IMR-90 (cell line): ENCODE measurements around the gene GRM8. TPM values are rescaled to one million over a fixed set of nuclear protein-coding genes. Genes with fewer than 3 reads are reported as not detected.

Source experiments
- ATAC-seq: fragments of 200-7000 bp; cut with Tn5 transposase; 2 replicates; pipeline ENCODE4 v1.9.1; 2020; ENCODE audit warnings: low read depth, mild to moderate bottlenecking, moderate library complexity
- BruUV-seq: library from RNA; stranded (reverse); fragments of 400-500 nt; replicated peaks from 2 replicates; lab custom pipeline; 2021; lab: Mats Ljungman, UMichigan
- CTCF ChIA-PET: fragments of 300-600 bp; formaldehyde crosslinking; extraction: SDS; loops from one replicate; lab custom pipeline; 2021; ENCODE audit warnings: antibody characterized with exemption; lab: Yijun Ruan, JAX
- POLR2A ChIA-PET: fragments of 300-600 bp; sonication (Branson Sonifier 250); formaldehyde crosslinking; loops from one replicate; lab custom pipeline; 2022; ENCODE audit warnings: antibody characterized with exemption; ENCODE audit not compliant: unreplicated experiment; lab: Charles Lee
- DNase-seq: peaks from one replicate; pipeline ENCODE4 v3.0.0; 2013
- H2AFZ ChIP-seq: replicated peaks from 2 replicates; pipeline ENCODE3; 2013; ENCODE audit warnings: low read length, mild to moderate bottlenecking; ENCODE audit not compliant: poor library complexity
- H2AK5ac ChIP-seq: 2 replicates; pipeline ENCODE4 v1.6.1; 2013; ENCODE audit warnings: low read depth, low read length, inconsistent platforms
- H2AK9ac ChIP-seq: replicated peaks from 2 replicates; pipeline ENCODE3; 2013; ENCODE audit warnings: mild to moderate bottlenecking, low read depth, low read length, moderate library complexity; ENCODE audit not compliant: poor library complexity
- H2BK120ac ChIP-seq: 2 replicates; pipeline ENCODE4 v1.6.1; 2013; ENCODE audit warnings: low read depth, low read length, inconsistent platforms
- H2BK15ac ChIP-seq: 3 replicates; pipeline ENCODE4 v1.6.1; 2013; ENCODE audit warnings: low read depth, low read length, inconsistent platforms
- H2BK20ac ChIP-seq: 2 replicates; pipeline ENCODE4 v1.6.1; 2013; ENCODE audit warnings: low read depth, mild to moderate bottlenecking, inconsistent platforms, low read length, moderate library complexity
- H2BK5ac ChIP-seq: 2 replicates; pipeline ENCODE4 v1.6.1; 2013; ENCODE audit warnings: mild to moderate bottlenecking, low read depth, low read length, inconsistent platforms; ENCODE audit not compliant: poor library complexity, severe bottlenecking
- H3K14ac ChIP-seq: replicated peaks from 2 replicates; pipeline ENCODE4 v1.6.1; 2013; ENCODE audit warnings: low read depth, low read length, inconsistent platforms
- H3K18ac ChIP-seq: 2 replicates; pipeline ENCODE4 v1.6.1; 2013; ENCODE audit warnings: low read depth, low read length, control low read depth
- H3K23ac ChIP-seq: 2 replicates; pipeline ENCODE4 v1.6.1; 2013; ENCODE audit warnings: low read depth, low read length, inconsistent platforms
- H3K27ac ChIP-seq: 2 replicates; pipeline ENCODE4 v1.5.1; 2013; ENCODE audit warnings: mild to moderate bottlenecking, control low read depth, low read length; ENCODE audit not compliant: insufficient read depth
- H3K27me3 ChIP-seq: 2 replicates; pipeline ENCODE4 v1.6.1; 2013; ENCODE audit warnings: low read length; ENCODE audit not compliant: control insufficient read depth, insufficient read depth
- H3K36me3 ChIP-seq: 2 replicates; pipeline ENCODE4 v1.6.1; 2013; ENCODE audit warnings: low read length, mixed read lengths; ENCODE audit not compliant: control insufficient read depth, insufficient read depth
- H3K4ac ChIP-seq: 2 replicates; pipeline ENCODE4 v1.6.1; 2013; ENCODE audit warnings: low read depth, low read length, inconsistent platforms
- H3K4me1 ChIP-seq: 2 replicates; pipeline ENCODE4 v1.6.1; 2013; ENCODE audit warnings: low read length, mixed read lengths; ENCODE audit not compliant: control insufficient read depth, insufficient read depth
- H3K4me2 ChIP-seq: 2 replicates; pipeline ENCODE4 v1.6.1; 2013; ENCODE audit warnings: low read depth, mild to moderate bottlenecking, control low read depth, low read length, moderate library complexity
- H3K4me3 ChIP-seq: 2 replicates; pipeline ENCODE4 v1.5.1; 2013; ENCODE audit warnings: low read depth, mild to moderate bottlenecking, control low read depth, low read length, moderate library complexity; ENCODE audit not compliant: insufficient read depth
- H3K56ac ChIP-seq: 2 replicates; pipeline ENCODE4 v1.6.1; 2013; ENCODE audit warnings: low read length, inconsistent platforms; ENCODE audit not compliant: insufficient read depth; ENCODE audit errors: extremely low read depth
- H3K79me1 ChIP-seq, 2 experiments: 2 replicates each; pipeline ENCODE4 v1.6.1; 2013; ENCODE audit warnings: low read length in 2 of 2, inconsistent platforms in 1 of 2, low read depth in 1 of 2
- H3K9ac ChIP-seq: 2 replicates; pipeline ENCODE4 v1.6.1; 2013; ENCODE audit warnings: low read depth, low read length, control low read depth
- H3K9me1 ChIP-seq: 2 replicates; pipeline ENCODE4 v1.6.1; 2013; ENCODE audit warnings: low read length, inconsistent platforms; ENCODE audit not compliant: insufficient read depth
- H3K9me3 ChIP-seq: 2 replicates; pipeline ENCODE4 v1.6.1; 2013; ENCODE audit warnings: low read length; ENCODE audit not compliant: control insufficient read depth, insufficient read depth
- H4K20me1 ChIP-seq: 2 replicates; pipeline ENCODE4 v1.6.1; 2013; ENCODE audit warnings: low read length, inconsistent platforms; ENCODE audit not compliant: insufficient read depth
- H4K5ac ChIP-seq: 2 replicates; pipeline ENCODE4 v1.6.1; 2013; ENCODE audit warnings: mild to moderate bottlenecking, low read depth, low read length, control low read depth
- H4K8ac ChIP-seq, 2 experiments: 2 replicates each; pipeline ENCODE4 v1.6.1; 2013; ENCODE audit warnings: low read depth in 2 of 2, low read length in 2 of 2, control low read depth in 1 of 2, inconsistent platforms in 1 of 2
- H4K91ac ChIP-seq: 2 replicates; pipeline ENCODE4 v1.6.1; 2013; ENCODE audit warnings: low read depth, low read length, inconsistent platforms; ENCODE audit not compliant: insufficient read depth
- CTCF ChIP-seq: conservative IDR thresholded peaks from 2 replicates; pipeline ENCODE4 v1.5.1; 2012; ENCODE audit warnings: mild to moderate bottlenecking, low read depth, low read length, improper control_type of control experiment
- MXI1 ChIP-seq: IDR thresholded peaks from 2 replicates; pipeline ENCODE4 v1.6.1; 2012; ENCODE audit warnings: low read depth, mild to moderate bottlenecking, low read length, moderate library complexity, borderline replicate concordance
- NFE2L2 ChIP-seq: fragments of 150-350 bp; IDR thresholded peaks from 2 replicates; pipeline ENCODE4 v1.6.1; 2016; ENCODE audit warnings: low read depth, mild to moderate bottlenecking, low read length
- POLR2A ChIP-seq: IDR thresholded peaks from 2 replicates; pipeline ENCODE4 v1.6.1; 2012; ENCODE audit warnings: mild to moderate bottlenecking, low read depth, low read length
- SMC3 ChIP-seq: fragments of 150-350 bp; IDR thresholded peaks from 2 replicates; pipeline ENCODE4 v1.6.1; 2016; ENCODE audit warnings: low read depth, mild to moderate bottlenecking, antibody characterized with exemption, low read length, moderate library complexity
- WGBS, 2 experiments: methylation state at CpG; one replicate each; pipeline versions ENCODE4 v1.1.5 to v1.1.7; 2013; ENCODE audit warnings: missing lambda C conversion rate in 2 of 2; ENCODE audit not compliant: insufficient read length in 1 of 2; ENCODE audit errors: extremely low coverage in 2 of 2; 5-methylcytosine and 5-hydroxymethylcytosine counted together
- dilution Hi-C: fragments of 300-500 bp; cut with HindIII; formaldehyde crosslinking; loops from one replicate; pipeline ENCODE4 v1.14.3; 2018; ENCODE audit warnings: low sequenced_read_pairs; ENCODE audit not compliant: unreplicated experiment
- in situ Hi-C: fragments of 300-500 bp; cut with MboI; formaldehyde crosslinking; loops from 3 replicates; pipeline ENCODE4 v1.14.3; 2019; ENCODE audit warnings: low sequenced_read_pairs, inconsistent platforms, mixed read lengths
- intact Hi-C: fragments of 100-400 bp; cut with micrococcal nuclease; formaldehyde crosslinking; loops from 2 replicates; pipeline ENCODE4 v1.10.0; 2022
- polyA plus RNA-seq, 3 experiments: library from polyadenylated mRNA; depleted of rRNA; stranded (reverse); fragments of >200 nt; gene quantifications; 2 replicates each; pipeline ENCODE4 v1.2.3, GENCODE V29; 2012; ENCODE audit warnings: low replicate concordance in 1 of 3
- total RNA-seq: library from RNA; depleted of rRNA; stranded (reverse); fragments of >200 nt; gene quantifications from 2 replicates; pipeline ENCODE4 v1.2.3, GENCODE V29; 2012

GRM8 gene
- total and polyA plus RNA-seq, 2 of the 4 experiments (the other 2 are of a cell fraction) = not detected

GRCh38 chr7:127258111-127258510 is 5.4 kb upstream of the GRM8 start:
- no TSS peak for BruUV-seq
- no peaks in the 10 kb centered on the region for H3K4me1 ChIP-seq
- H4K91ac ChIP-seq = no peak overlapping the region
- no peak overlapping the region for H2BK15ac ChIP-seq
- no peak overlapping the region for H2AFZ ChIP-seq
- no peak overlapping the region for H4K5ac ChIP-seq
- no peaks in the 10 kb centered on the region for H3K36me3 ChIP-seq
- H3K9me1 ChIP-seq = no peaks in the 10 kb centered on the region
- H3K18ac ChIP-seq = no peak overlapping the region
- H3K14ac ChIP-seq = no peak overlapping the region
- H2AK5ac ChIP-seq = no peak overlapping the region
- 43% methylated on average over 5 of the region's 6 CpGs; no CpG with 5 or more reads in 1 of the 2 experiments for WGBS, 2 experiments
- H3K23ac ChIP-seq = no peak overlapping the region
- H2BK20ac ChIP-seq = no peak overlapping the region
- H3K27ac ChIP-seq = no peak overlapping the region
- H4K20me1 ChIP-seq = no peaks in the 10 kb centered on the region
- no peak overlapping the region for H3K4me3 ChIP-seq
- H3K9ac ChIP-seq = no peak overlapping the region
- in situ Hi-C loops (no loop called here), dilution Hi-C loops (no loop called here), intact Hi-C loops (no loop called here)
- CTCF ChIA-PET = interaction anchor here (0.6 kb wide), 1 partner anchor 119 kb away, joined by 5 read pairs; no protein-coding TSS in a partner anchor
- ATAC-seq = no peak
- H3K79me1 ChIP-seq = no peaks in the 10 kb centered on the region
- H3K56ac ChIP-seq = no peak overlapping the region
- H3K4me2 ChIP-seq = no peak overlapping the region
- TF ChIP-seq CTCF = no peak
- no peak for TF ChIP-seq MXI1
- TF ChIP-seq SMC3 = no peak
- TF ChIP-seq POLR2A = no peak
- no peak for TF ChIP-seq NFE2L2
- POLR2A ChIA-PET = no interaction called here
- no peak overlapping the region for H2AK9ac ChIP-seq
- no peak overlapping the region for H2BK120ac ChIP-seq
- DNase-seq = no peak
- H3K9me3 ChIP-seq = no peaks in the 10 kb centered on the region
- H4K8ac ChIP-seq = no peak overlapping the region
- no peak overlapping the region for H2BK5ac ChIP-seq
- H3K4ac ChIP-seq = no peak overlapping the region
- H3K27me3 ChIP-seq = peaks cover 2% of the 10 kb centered on the region
